ENCODE data around the gene LRP1B.

The LRP1B gene

GRCh38 chr2:140734992-140735391 is 1395.8 kb downstream of the LRP1B start:
- Histone ChIP-seq H3K27ac (no peak overlapping the region), H3K4me3 (no peak overlapping the region)
- TF ChIP-seq CTCF (IDR thresholded peaks at IDR 0.05) = no peak
- DNase-seq (ENCODE audit: low spot score) = no peak

- TF ChIP-seq CTCF (IDR thresholded peaks at IDR 0.05) = no peak
- Histone ChIP-seq H3K4me3 (no peak overlapping the region), H3K27ac (no peak overlapping the region)
- no peak for DNase-seq (ENCODE audit: low spot score)
These were observed 1411.8 kb downstream of the LRP1B start for GRCh38 chr2:140718999-140719398.

- DNase-seq (ENCODE audit: low spot score) = no peak
- H3K27ac ChIP-seq = no peak overlapping the region
- TF ChIP-seq CTCF (IDR thresholded peaks at IDR 0.05) = no peak
- H3K4me3 ChIP-seq = no peak overlapping the region
These were observed 1413.3 kb downstream of the LRP1B start for GRCh38 chr2:140717481-140717880.

GRCh38 chr2:140714586-140714985 is 1416.2 kb downstream of the LRP1B start:
- H3K4me3 ChIP-seq = no peak overlapping the region
- no peak for DNase-seq (ENCODE audit: low spot score)
- TF ChIP-seq CTCF (IDR thresholded peaks at IDR 0.05) = no peak
- no peak overlapping the region for H3K27ac ChIP-seq

GRCh38 chr2:140711867-140712266 is 1418.9 kb downstream of the LRP1B start:
- Histone ChIP-seq H3K27ac (no peak overlapping the region), H3K4me3 (no peak overlapping the region)
- no peak for TF ChIP-seq CTCF (IDR thresholded peaks at IDR 0.05)
- DNase-seq (ENCODE audit: low spot score) = no peak

- H3K4me3 ChIP-seq = no peak overlapping the region
- DNase-seq (ENCODE audit: low spot score) = no peak
- TF ChIP-seq CTCF (IDR thresholded peaks at IDR 0.05) = no peak
- no peak overlapping the region for H3K27ac ChIP-seq
These were observed 1429.1 kb downstream of the LRP1B start for GRCh38 chr2:140701726-140702125.

GRCh38 chr2:140698636-140699035 is 1432.2 kb downstream of the LRP1B start:
- DNase-seq (ENCODE audit: low spot score) = no peak
- H3K4me3 ChIP-seq = no peak overlapping the region
- no peak for TF ChIP-seq CTCF (IDR thresholded peaks at IDR 0.05)
- H3K27ac ChIP-seq = no peak overlapping the region

Data from coronary artery (tissue), 2 donors.